HG02884 (cell line): ENCODE data around the gene CD300A.
"Not testable (repeated sequence)": the region's sequence is repeated elsewhere in the genome, so short reads cannot be mapped to it uniquely, and the experiment has no call there.

Source experiments
- ATAC-seq: cut with Tn5 transposase; IDR thresholded peaks from one replicate; pipeline ENCODE4 v1.9.1; 2021; ENCODE audit warnings: mild to moderate bottlenecking, moderate library complexity; ENCODE audit not compliant: unreplicated experiment

CD300A gene

DNA sequence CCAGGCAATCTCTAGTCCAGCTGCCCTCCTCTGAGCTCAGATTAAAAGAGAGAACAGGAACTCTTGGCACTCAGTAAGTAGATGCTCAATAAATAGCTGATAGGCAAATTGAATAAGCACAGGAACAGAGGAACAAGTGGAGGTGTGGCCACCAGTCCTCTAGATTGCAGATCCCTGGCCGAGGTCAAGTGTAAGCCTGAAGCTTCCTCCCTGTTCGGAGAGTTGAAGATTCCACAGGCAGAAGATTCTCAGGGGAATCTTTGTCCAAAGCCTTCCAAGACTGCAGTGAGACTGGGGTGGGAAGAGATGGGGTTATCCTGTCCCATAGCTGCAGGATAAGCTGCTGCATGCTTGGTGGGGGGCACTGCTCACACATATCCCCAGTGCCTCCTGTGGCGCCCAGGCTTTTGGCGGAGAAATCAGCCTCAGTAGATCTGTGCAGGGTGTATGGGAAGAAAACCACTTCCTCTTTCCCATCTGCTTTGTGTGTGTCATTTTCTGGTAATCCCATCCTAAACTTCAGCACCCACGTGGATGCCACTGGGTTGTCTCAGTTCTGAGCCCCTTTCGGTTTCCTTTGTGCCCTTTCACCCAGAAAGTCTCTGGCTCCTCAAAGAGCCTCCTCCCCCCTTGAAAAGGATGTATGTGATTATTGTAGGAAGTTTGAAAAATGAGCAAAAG, 12.1 kb downstream of the CD300A start:
- no peak for ATAC-seq

- no peak for ATAC-seq
Measured at GRCh38 chr17:74480290-74480689, 13.9 kb downstream of the CD300A start.

DNA sequence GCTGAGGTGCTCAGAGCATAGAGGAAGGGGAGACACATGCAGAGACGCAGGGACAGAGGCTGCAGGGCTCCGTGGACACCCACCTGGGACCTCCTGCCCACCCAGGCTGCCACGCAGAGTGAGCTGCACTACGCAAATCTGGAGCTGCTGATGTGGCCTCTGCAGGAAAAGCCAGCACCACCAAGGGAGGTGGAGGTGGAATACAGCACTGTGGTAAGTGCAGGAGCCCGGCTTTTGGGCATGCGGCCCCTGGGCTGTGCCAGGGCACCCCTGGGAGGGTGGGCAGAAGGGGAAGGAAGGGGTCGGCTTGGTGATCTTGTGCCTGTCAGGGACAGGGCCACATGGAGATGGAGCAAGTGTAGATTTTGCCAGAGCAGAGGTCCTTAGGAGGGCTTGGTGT, 15.2 kb downstream of the CD300A start:
- ATAC-seq, result no peak

DNA sequence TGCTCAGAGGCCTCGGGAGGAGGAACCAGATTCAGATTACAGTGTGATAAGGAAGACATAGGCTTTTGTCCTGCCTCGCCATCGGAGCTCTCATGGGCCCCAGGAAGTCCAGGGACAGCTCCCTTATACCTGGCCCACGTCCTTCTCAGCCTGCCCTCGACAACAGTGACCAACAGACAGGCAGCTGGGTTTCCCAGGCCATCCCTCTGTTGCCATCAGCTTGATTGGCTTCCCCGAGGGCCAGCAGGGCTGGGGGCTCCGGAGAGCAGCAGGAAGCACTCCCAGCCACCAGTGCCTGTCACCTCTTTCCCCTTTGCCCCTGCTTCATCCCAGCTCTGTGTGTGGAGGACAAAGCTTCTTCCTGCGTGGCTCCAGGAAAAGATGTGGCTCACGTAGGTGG, 17.6 kb downstream of the CD300A start:
- ATAC-seq, result no peak

- no peak for ATAC-seq
Measured at GRCh38 chr17:74485022-74485743, 18.7 kb downstream of the CD300A start.

DNA sequence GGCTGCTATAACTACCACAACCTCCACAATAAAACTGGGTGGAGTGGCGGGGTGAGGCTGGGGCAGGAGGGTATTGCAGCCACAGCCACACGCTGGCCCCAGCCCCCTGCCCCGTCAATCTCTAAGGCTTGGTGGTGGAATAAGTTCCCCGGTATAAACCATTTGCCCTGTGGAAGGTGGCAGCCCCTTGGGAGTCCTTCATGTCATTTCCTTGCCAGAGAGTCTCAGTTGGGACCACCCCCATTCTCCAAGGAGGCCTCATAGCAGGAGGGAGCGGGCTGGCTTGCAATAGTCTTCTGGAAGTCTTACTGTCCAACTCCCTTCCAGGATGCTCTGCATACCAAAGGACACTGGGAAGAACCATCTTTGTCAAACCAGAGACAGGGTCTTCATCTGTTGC, 19.4 kb downstream of the CD300A start:
- ATAC-seq, result no peak

GRCh38 chr17:74488276-74488675, 21.8 kb downstream of the CD300A start:
- ATAC-seq, result not testable (repeated sequence)

- no peak for ATAC-seq
Measured at GRCh38 chr17:74490716-74491115, 24.3 kb downstream of the CD300A start.

- ATAC-seq, result no peak
Measured at GRCh38 chr17:74491626-74492025, 25.2 kb downstream of the CD300A start.

DNA sequence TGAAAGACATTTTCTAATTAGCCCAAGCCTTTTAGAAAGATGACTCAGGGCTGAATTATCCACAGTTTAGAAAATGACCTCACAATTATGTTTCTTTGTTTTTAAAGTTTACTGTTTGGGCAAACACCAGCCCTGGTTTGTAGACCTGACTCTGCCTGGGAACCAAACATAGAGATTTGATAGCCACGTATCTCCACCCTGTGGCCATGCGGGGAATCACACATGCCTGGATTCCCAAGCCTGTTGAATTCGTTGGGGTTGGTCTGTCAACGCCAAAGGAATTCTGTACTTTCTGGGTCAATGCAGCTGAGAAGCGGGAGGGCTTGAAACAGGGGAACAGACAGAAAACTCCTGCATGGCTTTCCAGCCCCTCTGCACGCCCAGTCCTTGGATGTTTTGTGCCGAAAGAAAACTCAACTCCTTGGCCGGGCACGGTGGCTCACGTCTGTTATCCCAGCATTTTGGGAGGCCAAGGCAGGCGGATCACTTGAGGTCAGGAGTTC, 26.9 kb downstream of the CD300A start:
- no peak for ATAC-seq

- ATAC-seq, result no peak
Measured at GRCh38 chr17:74497471-74497870, 31.0 kb downstream of the CD300A start.

GRCh38 chr17:74499992-74500391, 33.6 kb downstream of the CD300A start:
- no peak for ATAC-seq

DNA sequence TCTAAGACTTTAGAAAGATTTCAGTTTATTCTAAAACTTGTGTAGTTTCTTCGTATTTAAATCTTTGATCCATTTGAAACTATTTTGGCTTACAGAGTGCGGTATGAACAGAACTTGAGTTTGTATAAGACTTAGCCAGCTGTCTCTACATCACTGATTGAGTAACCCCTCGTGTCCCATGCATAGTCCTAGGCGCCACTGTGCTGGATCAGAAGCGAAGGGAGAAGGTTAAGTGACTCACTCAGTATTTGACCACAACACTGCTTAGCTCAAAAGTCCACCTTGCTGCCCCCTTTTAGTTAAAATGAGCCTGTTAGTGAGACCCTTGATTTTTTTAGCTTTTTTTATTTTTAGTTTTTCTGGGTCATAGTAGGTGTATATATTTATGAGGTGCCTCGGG, 36.4 kb downstream of the CD300A start:
- ATAC-seq, result no peak

DNA sequence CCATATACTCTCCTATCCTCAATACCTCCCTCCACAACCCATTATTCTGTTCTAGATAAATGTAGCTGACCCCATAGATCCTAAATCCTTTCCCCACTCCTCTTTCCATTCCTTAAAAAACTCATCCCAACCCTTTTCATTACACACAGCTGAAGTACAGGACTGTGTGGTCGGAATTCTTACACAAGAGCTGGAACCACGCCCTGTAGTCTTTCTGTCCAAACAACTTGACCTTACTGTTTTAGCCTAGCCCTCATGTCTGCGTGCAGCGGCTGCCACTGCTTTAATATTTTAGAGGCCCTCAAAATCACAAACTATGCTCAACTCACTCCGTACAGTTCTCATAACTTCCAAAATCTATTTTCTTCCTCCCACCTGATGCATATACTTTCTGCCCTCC, 37.5 kb downstream of the CD300A start:
- ATAC-seq, result not testable (repeated sequence)

GRCh38 chr17:74508156-74508555, 41.7 kb downstream of the CD300A start:
- ATAC-seq, result no peak

DNA sequence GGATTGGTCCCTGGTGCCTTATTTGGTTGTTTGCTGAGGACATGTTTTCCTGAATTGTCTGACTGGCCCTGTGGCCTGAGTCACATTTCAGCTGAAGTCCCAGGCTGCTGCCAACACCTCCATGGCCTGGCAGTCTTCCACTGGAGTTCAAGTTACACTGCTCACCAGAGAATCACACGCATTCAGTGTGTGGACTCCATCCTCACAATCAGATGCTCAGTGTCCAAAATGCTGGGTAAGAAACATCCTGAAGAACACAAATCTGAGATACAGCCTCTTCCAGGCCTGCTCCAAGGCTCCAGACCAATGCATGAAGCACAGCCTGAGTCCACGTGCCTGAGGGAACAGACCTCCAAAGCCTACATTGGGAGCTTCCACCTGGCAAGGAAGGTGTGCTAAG, 45.6 kb downstream of the CD300A start:
- no peak for ATAC-seq

GRCh38 chr17:74512624-74513091, 46.2 kb downstream of the CD300A start:
- ATAC-seq, result peak; percentile 47

- no peak for ATAC-seq
Measured at GRCh38 chr17:74513987-74514631, 47.7 kb downstream of the CD300A start.

DNA sequence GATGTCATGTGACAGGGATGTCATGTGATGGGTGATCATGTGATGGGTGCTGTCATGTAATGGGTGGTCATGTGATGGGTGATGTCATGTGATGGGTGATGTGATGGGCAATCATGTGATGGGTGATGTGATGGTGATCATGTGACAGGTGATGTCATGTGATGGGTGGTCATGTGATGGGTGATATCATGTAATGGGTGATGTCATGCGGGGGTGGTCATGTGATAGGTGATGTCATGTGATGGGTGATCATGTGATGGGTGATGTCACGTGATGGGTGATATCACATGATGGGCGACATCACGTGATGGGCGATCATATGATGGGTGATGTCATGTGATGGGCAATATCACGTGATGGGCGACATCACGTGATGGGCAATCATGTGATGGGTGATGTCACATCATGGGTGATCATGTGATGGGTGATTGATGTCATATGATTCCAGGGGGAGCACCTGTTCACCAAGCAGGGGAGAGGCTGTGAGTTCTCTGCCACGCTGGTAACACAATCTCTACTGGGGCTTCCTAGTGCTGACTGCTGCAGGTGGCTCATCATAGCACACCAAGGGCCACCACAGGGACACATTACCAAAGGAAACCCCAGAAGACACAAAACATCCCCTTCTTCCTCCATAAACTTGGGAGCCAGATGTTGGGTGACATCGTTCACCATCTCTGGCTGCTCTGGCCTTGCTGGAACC, 48.3 kb downstream of the CD300A start:
- ATAC-seq, result no peak

DNA sequence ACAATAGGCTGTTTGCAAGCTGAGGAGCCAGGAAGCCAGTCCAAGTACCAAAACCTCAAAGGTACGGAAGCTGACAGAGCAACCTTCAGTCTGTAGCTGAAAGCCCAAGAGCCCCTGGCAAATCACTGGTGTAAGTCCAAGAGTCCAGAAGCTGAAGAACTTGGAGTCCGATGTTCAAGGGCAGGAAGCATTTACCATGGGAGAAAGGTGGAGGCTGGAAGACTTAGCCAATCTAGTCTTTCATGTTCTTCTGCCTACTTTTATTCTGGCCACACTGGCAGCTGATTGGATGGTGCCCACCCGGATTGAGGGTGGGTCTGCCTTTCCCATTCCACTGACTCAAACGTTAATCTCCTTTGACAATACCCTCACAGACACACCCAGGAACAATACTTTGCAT, 49.5 kb downstream of the CD300A start:
- ATAC-seq, result no peak
